GM19240 (cell line): ENCODE data around the gene RASSF7.

Experiments used
- DNase-seq: peaks from one replicate; pipeline ENCODE4 v3.0.0; 2011; ENCODE audit warnings: low spot score; ENCODE audit not compliant: insufficient read length

The RASSF7 gene

DNA sequence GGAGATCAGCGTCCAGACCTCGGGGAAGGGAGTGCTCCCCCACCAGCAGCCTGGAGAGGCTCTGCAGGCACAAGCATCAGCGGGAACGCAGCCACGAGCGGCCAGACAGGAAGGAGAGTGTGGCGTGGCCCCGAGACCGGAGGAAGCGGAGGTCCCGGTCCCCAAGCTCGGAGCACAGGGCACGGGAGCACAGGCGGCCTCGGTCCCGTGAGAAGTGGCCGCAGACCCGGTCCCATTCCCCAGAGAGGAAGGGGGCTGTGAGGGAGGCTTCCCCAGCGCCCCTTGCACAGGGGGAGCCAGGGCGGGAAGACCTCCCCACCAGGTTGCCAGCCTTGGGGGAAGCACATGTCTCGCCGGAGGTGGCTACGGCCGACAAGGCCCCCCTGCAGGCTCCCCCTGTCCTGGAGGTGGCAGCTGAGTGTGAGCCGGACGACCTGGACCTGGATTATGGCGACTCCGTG is 48.1 kb downstream of the RASSF7 start:
- DNase-seq, result no peak

DNA sequence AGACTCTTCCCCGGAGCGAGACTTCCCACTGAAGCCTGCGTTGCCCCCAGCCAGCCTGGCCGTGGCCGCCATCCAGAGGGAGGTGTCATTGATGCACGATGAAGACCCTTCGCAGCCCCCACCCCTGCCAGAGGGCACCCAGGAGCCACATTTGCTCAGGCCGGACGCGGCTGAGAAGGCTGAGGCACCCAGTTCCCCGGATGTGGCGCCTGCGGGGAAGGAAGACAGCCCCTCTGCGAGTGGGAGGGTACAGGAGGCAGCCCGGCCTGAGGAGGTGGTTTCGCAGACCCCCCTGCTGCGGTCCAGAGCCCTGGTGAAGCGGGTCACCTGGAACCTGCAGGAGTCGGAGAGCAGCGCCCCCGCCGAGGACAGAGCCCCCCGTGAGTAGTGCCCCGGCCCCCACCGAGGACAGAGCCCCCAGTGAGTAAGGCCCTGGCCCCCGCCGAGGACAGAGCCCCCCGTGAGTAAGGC is 48.6 kb downstream of the RASSF7 start:
- DNase-seq, result no peak

DNA sequence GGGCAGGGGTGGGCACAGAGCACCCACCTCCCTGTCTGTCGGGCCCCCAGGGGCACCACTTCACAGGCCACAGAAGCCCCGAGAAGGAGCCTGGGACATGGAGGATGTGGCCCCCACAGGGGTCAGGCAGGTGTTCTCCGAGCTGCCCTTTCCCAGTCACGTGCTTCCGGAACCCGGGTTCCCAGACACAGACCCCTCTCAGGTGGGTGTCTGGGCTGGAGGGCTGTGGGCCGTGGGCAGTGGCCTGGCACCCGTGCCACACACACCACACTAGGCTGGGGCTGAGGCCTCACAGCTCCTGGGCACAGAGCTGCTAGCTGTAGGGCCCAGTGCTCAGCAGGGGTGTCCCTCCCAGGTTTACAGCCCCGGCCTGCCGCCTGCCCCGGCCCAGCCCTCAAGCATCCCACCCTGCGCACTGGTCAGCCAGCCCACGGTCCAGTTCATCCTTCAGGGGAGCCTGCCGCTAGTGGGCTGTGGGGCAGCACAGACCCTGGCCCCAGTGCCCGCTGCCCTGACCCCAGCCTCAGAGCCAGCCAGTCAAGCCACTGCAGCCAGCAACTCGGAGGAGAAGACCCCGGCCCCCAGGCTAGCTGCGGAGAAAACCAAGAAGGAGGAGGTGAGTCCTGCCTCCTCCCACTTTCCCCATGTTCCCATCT is 49.5 kb downstream of the RASSF7 start:
- no peak for DNase-seq

DNA sequence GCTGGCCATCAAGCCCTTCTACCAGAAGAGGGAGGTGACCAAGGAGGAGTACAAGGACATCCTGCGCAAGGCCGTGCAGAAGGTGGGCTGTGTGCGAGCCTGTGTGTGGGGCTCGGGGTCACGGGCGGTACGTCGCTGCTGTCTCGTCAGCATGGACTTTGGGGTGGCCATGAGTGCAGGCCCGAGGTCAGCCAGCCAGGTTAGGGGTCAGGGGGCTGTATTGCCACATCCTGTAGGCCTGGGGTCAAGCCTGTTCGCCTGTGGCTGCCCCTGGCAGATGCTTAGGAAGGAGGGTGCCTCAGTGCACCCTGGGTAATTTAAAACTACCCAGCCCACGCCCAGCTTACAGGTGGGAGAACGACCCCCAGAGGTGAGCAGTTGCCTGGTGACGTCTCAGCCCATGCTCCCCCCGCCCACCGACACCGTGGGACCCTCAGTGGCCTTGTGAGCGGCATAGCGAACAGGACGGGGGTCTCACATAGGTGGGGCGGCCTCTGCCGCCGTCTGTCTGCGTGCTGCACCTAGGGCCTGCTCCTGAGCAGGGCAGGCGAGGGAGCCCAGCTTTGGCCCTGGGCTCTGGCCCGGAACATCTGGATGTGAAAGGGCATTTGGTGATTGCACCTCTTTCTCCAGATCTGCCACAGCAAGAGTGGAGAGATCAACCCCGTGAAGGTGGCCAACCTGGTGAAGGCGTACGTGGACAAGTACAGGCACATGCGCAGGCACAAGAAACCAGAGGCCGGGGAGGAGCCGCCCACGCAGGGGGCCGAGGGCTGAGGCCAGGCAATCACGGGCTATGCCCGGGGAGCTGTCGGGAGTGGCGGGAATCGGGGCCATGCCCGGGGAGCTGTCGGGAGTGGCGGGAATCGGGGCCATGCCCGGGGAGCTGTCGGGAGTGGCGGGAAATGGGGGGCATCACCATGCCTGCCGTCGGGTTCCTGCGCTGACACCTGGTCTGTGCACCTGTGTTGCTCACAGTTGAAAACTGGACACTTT is 50.5 kb downstream of the RASSF7 start:
- DNase-seq, result no peak

DNA sequence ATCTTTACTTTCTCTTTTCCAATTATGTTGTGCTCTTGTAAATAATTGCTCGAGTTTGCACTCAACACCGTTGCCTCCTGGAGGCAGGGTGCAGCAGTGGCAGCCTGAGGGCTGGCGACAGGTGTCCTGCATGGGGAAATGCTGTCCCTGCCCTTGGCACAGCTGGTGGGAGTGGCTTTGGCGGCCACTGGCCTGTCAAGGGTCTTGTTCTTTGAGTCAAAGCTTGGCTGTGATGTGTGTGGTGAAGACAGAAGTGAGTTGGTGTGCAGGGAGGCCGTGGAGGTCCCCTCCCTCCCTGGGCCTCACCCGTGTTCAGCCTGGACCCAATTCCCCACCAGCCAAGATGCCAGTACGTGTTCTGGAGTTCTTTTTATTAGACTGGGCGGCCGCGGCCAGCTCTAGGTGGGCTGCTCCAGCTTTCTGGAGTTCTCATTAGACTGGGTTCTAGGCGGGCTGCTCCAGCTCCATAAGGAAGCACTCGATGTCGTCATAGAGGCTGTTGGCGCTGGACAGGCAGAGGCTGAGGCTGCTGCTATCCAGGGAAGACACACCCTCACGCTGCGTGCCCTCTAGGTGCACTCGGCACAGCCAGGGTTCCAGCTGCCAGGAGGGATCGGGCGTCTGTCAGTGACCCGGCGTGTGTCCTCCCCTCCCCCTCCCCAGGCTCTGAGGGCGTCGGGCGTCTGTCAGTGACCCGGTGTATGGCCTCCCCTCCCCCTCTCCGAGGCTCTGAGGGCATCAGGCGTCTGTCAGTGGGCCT is 51.6 kb downstream of the RASSF7 start:
- DNase-seq, result no peak

DNA sequence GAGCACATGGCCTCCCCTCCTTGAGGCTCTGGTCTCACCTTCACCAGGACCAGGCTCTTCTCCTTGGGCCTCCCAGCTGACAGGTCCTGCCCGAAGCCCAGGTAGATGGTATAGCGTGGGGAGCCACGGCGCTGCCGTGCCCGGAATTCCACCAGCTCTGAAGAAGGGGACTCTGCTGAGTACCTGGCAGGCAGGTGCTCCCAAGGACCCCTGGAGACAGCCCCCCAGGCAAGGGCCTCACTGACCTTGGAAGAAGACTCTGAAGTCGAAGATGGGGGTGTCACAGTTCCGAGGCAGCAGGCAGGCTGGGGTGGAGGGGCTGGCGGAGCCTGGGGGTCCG is 52.2 kb downstream of the RASSF7 start:
- DNase-seq, result no peak

DNA sequence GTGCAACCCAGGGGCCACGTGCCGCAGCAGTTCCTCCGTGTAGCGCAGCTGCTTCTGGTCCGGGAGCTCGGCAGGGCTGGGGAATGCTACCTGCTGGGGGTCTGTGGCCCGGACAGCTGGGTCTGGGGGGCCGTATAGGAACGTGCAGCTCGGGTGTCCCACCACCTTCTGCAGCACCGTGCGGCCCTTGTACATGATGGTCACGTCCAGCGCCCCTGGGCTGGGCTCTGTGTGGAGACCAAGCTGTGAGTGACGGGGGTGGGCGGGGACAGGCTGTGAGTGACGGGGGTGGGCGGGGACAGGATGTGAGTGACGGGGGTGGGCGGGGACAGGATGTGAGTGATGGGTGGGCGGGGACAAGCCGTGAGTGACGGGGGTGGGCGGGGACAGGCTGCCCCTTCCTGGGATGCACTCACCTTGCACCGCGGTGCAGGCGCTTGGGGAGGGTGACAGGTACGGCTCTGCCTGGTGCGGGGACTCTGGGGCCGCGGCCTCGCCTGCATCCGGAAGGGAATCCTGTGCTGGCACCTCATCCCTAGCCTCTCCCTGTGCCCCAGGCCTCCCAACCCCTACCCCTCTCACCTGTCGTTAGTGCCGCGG is 52.7 kb downstream of the RASSF7 start:
- no peak for DNase-seq
